Measurements from ENCODE around the gene ERFL.

The ERFL gene

DNA sequence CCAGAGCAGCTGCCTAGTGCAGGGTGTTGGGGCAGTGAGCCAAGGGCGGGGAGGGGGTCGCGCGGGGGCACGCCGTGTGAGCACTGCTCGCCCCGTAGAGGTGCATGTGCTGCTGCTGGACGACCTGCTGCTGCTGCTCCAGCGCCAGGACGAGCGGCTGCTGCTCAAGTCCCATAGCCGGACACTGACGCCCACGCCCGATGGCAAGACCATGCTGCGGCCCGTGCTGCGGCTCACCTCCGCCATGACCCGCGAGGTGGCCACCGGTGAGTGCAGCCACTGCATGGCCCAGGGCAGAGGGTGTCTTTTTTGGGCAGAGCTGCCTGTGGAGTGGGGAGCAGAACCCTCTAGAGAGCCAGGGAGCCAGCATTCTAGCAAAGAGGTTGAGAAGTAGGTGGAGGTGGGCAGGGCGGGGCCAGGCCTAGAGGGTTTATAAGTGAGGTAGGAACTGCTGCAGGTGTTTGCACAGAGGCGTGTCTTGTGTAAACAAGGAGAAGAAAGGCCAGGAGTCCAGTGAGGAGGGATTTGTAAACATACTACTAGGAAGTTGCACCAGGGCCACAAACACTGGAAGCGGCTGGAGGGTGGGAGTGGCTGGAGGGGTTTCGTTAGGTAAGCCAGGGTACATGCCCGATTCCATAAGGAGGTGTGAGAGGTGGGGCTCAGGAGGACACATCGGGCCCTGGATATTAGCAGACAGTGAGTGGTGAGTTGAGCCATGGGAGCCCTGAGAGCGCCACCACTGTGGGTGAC is 24.0 kb downstream of the ERFL start:
- no peak overlapping the region for H3K4me2 ChIP-seq (ENCODE audit: low read length)
- no peak overlapping the region for H3K4me3 ChIP-seq (ENCODE audit: low read length)
- 0 out of 2 replicates have a peak, but pooled peaks cover 2% of the 10 kb centered on the region for H4K20me1 ChIP-seq (ENCODE audit: insufficient read depth, low read length)
- no peak overlapping the region for H3K27ac ChIP-seq (ENCODE audit: low read length)
- no peaks in the 10 kb centered on the region for H3K27me3 ChIP-seq (ENCODE audit: low read depth, low read length)
- no peak overlapping the region for H2AFZ ChIP-seq (ENCODE audit: low read depth, low read length)
- no peak overlapping the region for H3K9ac ChIP-seq (ENCODE audit: low read length)
- no peaks in the 10 kb centered on the region for H3K4me1 ChIP-seq (ENCODE audit: low read length)
- H3K36me3 ChIP-seq (replicated peaks; ENCODE audit: low read depth, low read length), result peaks cover 44% of the 10 kb centered on the region
- TF ChIP-seq, protein P1, sequence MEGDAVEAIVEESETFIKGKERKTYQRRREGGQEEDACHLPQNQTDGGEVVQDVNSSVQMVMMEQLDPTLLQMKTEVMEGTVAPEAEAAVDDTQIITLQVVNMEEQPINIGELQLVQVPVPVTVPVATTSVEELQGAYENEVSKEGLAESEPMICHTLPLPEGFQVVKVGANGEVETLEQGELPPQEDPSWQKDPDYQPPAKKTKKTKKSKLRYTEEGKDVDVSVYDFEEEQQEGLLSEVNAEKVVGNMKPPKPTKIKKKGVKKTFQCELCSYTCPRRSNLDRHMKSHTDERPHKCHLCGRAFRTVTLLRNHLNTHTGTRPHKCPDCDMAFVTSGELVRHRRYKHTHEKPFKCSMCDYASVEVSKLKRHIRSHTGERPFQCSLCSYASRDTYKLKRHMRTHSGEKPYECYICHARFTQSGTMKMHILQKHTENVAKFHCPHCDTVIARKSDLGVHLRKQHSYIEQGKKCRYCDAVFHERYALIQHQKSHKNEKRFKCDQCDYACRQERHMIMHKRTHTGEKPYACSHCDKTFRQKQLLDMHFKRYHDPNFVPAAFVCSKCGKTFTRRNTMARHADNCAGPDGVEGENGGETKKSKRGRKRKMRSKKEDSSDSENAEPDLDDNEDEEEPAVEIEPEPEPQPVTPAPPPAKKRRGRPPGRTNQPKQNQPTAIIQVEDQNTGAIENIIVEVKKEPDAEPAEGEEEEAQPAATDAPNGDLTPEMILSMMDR (IDR thresholded peaks at IDR 0.05; ENCODE audit: low read depth, low read length), result no peak
- no peak for TF ChIP-seq EZH2phosphoT487 (IDR thresholded peaks at IDR 0.05; ENCODE audit: low read depth)
- H3K79me2 ChIP-seq (ENCODE audit: low read length), result no peaks in the 10 kb centered on the region
- H3K9me3 ChIP-seq (ENCODE audit: insufficient read depth, low read length), result no peaks in the 10 kb centered on the region

DNA sequence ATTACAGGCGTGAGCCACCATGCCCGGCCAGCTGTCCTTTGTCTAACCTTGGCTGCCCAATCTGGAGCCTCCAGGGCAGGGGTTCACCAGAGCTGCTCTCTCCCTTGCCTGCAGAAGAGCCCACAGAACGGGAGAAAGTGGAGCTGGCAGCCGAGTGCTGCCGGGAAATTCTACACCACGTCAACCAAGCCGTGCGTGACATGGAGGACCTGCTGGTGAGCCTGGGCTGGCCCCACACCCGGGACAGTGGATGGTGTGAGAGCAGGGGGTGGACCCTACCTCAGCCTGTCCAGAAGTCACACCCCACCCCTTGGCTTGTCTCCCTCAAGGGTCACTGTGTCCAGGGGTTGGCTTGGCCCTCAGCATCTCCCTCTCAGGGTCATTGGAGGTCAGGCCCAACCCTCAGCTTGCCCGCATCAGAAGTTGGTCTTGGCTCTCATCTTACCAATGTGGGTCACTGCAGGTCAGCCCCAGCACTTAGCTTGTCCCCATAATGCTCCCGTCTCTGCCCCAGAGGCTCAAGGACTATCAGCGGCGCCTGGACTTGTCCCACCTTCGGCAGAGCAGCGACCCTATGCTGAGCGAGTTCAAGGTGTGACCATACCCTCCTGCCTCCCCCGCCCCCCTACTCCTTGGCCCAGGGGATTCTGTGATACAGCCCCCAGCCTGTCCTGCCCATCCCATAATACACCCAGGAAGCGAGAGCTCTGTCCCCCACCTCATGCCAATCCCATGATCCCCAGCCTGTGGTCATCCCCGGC is 24.9 kb downstream of the ERFL start:
- H3K27ac ChIP-seq (ENCODE audit: low read length), result no peak overlapping the region
- H2AFZ ChIP-seq (ENCODE audit: low read depth, low read length), result no peak overlapping the region
- H3K4me1 ChIP-seq (ENCODE audit: low read length), result no peaks in the 10 kb centered on the region
- no peak overlapping the region for H3K4me3 ChIP-seq (ENCODE audit: low read length)
- 0 out of 2 replicates have a peak, but pooled peaks cover 2% of the 10 kb centered on the region for H4K20me1 ChIP-seq (ENCODE audit: insufficient read depth, low read length)
- no peaks in the 10 kb centered on the region for H3K9me3 ChIP-seq (ENCODE audit: insufficient read depth, low read length)
- no peaks in the 10 kb centered on the region for H3K27me3 ChIP-seq (ENCODE audit: low read depth, low read length)
- H3K4me2 ChIP-seq (ENCODE audit: low read length), result no peak overlapping the region
- no peak for TF ChIP-seq EZH2phosphoT487 (IDR thresholded peaks at IDR 0.05; ENCODE audit: low read depth)
- H3K9ac ChIP-seq (ENCODE audit: low read length), result no peak overlapping the region
- peaks cover 47% of the 10 kb centered on the region for H3K36me3 ChIP-seq (replicated peaks; ENCODE audit: low read depth, low read length)
- no peaks in the 10 kb centered on the region for H3K79me2 ChIP-seq (ENCODE audit: low read length)

DNA sequence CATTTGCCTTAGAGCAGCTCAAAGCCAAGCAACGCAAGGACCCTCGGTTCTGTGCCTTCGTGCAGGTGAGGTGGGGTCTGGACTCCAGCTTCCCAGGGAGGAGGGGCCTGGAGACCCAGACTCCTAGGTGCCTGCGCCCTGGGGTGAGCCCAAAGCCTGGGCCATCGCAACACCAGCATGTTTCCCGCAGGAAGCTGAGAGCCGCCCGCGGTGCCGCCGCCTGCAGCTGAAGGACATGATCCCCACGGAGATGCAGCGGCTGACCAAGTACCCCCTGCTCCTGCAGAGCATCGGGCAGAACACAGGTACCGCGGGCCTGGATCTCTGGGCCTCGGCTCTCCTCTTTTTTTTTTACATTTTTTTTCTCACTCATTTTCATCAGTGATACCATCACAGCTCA is 25.7 kb downstream of the ERFL start:
- no peak overlapping the region for H3K4me2 ChIP-seq (ENCODE audit: low read length)
- no peaks in the 10 kb centered on the region for H3K9me3 ChIP-seq (ENCODE audit: insufficient read depth, low read length)
- 0 out of 2 replicates have a peak, but pooled peaks cover 2% of the 10 kb centered on the region for H4K20me1 ChIP-seq (ENCODE audit: insufficient read depth, low read length)
- no peak for TF ChIP-seq EZH2phosphoT487 (IDR thresholded peaks at IDR 0.05; ENCODE audit: low read depth)
- TF ChIP-seq, protein P1 (IDR thresholded peaks at IDR 0.05; ENCODE audit: low read depth, low read length), result no peak
- H2AFZ ChIP-seq (ENCODE audit: low read depth, low read length), result no peak overlapping the region
- H3K9ac ChIP-seq (ENCODE audit: low read length), result no peak overlapping the region
- no peaks in the 10 kb centered on the region for H3K27me3 ChIP-seq (ENCODE audit: low read depth, low read length)
- H3K79me2 ChIP-seq (ENCODE audit: low read length), result no peaks in the 10 kb centered on the region
- no peaks in the 10 kb centered on the region for H3K4me1 ChIP-seq (ENCODE audit: low read length)
- peaks cover 55% of the 10 kb centered on the region for H3K36me3 ChIP-seq (replicated peaks; ENCODE audit: low read depth, low read length)
- no peak overlapping the region for H3K27ac ChIP-seq (ENCODE audit: low read length)
- H3K4me3 ChIP-seq (ENCODE audit: low read length), result no peak overlapping the region

DNA sequence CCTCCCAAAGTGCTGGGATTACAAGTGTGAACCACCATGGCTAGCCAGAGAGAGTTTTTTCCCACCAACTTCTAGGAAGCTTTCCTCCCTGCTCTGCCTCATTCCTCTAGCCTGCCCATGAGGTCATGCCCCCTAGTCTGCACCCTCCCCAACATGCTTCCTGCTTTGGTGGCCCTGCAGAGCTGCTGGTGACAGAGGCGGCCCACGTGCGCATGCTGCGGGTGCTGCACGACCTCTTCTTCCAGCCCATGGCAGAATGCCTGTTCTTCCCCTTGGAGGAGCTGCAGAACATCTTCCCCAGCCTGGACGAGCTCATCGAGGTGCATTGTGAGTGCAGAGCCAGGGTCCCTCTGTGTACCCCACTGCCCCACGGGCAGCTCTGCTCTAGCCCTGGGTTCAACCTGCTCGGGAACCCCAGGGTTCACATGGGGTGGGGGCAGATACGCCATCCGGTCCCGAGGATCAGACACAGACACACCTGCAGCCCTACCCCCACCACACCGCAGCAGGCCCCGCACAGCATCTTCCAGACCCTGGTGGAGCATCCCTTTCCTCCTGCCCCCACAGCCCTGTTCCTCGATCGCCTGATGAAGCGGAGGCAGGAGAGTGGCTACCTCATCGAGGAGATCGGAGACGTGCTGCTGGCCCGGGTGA is 26.4 kb downstream of the ERFL start:
- H3K9ac ChIP-seq (ENCODE audit: low read length), result no peak overlapping the region
- H4K20me1 ChIP-seq (ENCODE audit: insufficient read depth, low read length), result 0 out of 2 replicates have a peak, but pooled peaks cover 2% of the 10 kb centered on the region
- H2AFZ ChIP-seq (ENCODE audit: low read depth, low read length), result no peak overlapping the region
- no peaks in the 10 kb centered on the region for H3K79me2 ChIP-seq (ENCODE audit: low read length)
- no peaks in the 10 kb centered on the region for H3K4me1 ChIP-seq (ENCODE audit: low read length)
- no peak overlapping the region for H3K4me3 ChIP-seq (ENCODE audit: low read length)
- peaks cover 55% of the 10 kb centered on the region for H3K36me3 ChIP-seq (replicated peaks; ENCODE audit: low read depth, low read length)
- no peaks in the 10 kb centered on the region for H3K9me3 ChIP-seq (ENCODE audit: insufficient read depth, low read length)
- no peaks in the 10 kb centered on the region for H3K27me3 ChIP-seq (ENCODE audit: low read depth, low read length)
- H3K27ac ChIP-seq (ENCODE audit: low read length), result no peak overlapping the region
- no peak for TF ChIP-seq EZH2phosphoT487 (IDR thresholded peaks at IDR 0.05; ENCODE audit: low read depth)
- no peak overlapping the region for H3K4me2 ChIP-seq (ENCODE audit: low read length)

Data from OCI-LY3 (cell line).